Amniotic stem cell (primary cell): Measurements from ENCODE around the gene SLC51B.
"Not testable (repeated sequence)": the region's sequence is repeated elsewhere in the genome, so short reads cannot be mapped to it uniquely, and the experiment has no call there.

Experiments used
- DNase-seq: peaks from one replicate; lab custom pipeline; 2025; lab: John Stamatoyannopoulos, UW

The SLC51B gene

DNA sequence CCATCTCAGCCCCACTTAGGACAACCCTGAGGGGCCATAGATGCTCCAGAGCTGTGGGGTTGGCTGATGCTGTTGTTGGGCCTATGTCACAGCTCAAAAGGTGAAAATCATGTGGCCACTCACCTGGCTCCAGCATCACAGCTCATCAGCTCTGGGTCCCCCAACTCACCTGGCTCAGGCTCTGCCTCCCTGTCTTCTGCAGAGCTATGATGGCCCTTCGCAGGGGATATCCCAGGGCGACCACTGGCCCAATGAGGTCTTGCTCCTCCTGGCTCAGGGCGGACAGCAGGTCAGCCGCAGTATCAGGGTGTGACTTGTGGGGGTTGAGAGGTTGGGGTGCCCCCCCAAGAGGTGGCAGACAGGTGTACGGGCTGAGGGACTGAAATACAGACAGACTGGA, 54.1 kb downstream of the SLC51B start:
- DNase-seq, result no peak

DNA sequence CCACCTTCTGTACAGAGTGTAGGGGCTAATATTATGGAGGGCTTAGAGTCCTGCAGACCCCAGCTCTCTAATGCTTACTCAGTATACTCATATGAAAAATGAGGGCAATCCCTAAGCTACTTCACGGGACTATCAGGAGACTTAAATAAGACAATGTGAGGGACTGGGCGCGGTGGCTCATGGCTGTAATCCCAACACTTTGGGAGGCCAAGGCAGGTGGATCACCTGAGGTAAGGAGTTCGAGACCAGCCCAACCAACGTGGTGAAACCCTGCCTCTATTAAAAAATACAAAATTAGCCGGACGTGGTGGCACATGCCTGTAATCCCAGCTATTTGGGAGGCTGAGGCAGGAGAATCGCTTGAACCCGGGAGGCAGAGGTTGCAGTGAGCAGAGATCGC, 54.6 kb downstream of the SLC51B start:
- not testable (repeated sequence) for DNase-seq

DNA sequence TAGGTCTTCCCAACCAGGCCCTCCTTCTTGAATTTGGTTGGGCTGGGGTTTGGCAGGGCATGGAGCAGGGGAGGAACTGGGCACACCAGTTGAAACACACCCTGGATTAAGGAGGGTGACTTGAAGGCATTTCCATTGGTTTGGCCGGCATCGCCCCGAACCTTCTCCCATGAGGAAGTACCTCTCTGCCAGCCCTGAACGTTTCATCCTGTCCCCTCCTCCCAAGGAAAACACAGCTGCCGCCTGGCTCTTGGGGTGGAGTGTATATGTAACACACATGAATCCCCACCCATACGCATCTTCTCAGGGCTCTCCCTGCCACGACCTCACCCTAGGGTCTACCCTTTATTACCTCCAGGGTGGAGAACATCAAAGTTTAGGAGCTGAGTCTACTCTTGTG, 55.3 kb downstream of the SLC51B start:
- DNase-seq, result no peak

DNA sequence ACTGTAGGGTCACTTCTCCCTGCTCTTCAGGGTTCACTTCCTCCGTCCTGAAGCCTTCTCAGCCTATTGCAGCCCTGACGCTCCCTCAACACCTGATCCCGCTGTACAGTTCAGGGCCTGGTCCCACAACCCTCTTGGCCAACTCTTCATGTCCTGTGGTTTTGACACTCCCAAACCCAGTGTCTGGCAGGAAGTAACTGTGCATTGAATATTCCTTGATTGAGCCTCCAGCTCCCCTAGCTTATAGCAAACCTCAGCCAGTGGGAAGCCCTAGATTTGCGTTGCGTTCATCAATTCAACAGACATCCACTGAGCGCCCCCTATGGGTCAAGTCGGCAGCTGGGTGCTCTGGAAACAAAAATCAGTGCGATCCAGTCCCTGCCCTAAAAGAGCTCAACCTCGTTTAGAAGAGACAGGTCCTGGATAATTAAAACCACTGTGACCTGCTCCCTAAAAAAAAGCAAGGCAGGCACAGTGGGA, 56.3 kb downstream of the SLC51B start:
- DNase-seq, result no peak

DNA sequence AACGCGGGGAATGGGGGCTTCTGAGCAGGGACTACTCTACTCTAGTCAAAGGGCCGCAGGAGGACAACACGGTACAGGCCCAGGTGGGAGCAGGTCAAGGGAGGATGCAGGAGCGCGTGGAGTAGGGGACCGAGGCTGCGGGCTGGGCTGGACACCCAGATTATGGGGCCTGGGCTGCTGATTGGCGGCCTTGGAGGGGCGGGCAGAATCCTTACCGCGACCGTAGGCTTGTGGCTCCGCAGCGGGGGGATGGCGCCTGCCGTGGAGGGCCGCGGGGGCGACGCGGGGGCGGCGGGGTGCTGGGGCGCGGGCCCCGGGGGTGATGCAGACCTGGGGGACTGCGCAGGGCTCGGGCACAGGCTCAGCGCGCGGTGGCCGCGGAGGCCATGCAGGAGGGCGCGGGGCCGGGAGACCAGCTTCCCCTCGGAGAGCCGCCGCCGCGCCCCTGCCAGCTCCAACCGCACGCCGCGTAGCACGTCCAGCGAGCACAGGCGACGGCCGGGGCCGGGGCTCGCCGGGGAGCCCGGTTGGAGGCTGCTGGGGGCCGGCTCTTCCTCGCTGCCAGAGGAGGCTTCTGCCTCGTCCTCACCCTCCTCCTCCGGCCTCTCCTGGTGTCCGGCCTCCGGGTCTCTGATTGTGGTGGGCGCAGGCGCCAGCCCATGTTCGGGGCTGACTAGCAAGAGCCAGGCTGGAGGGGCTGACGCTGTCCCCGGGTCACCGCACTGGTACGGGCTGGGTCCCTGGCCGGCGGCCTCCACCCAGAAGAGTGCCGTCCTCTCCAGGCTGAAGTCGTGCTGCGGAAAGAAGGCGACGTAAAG, 56.9 kb downstream of the SLC51B start:
- DNase-seq, result no peak

DNA sequence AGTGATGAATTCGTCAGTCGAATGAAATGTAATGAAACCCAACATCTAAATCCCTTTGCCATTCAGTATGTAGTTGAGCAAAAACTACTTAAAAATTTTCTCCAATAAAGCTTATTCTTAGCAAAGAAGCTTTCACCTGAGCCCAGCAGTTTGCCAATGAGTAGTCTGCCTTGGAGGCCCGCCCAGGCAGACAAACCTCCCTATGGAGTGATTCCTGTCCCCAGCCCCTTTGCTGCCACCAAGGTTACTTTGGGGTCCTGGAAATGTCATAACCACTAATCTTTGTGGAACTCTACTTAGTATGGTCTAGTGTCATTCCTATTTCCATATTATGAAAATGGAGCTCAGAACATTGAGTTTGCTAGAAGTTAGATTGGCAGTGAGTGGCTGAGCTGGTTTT, 57.7 kb downstream of the SLC51B start:
- no peak for DNase-seq
